ENCODE data around the gene SIPA1L3. TPM values are rescaled to one million over a fixed set of nuclear protein-coding genes. Genes with fewer than 3 reads are reported as not detected.

Gene SIPA1L3
- total and polyA plus RNA-seq, 2 donors from 2014 or later = 5.8 to 61.7 TPM

- DNase-seq (no peak), FAIRE-seq (no peak)
- Histone ChIP-seq H3K4me3 (ENCODE audit: low read length in 3 of 3) (no peak overlapping the region), H3K27me3 (ENCODE audit: control insufficient read depth, insufficient read depth, low read length) (no peaks in the 10 kb centered on the region), H3K27ac (ENCODE audit: low read depth in 2 of 2, low read length in 2 of 2) (no peak overlapping the region), H3K36me3 (ENCODE audit: control insufficient read depth in 2 of 3, insufficient read depth in 3 of 3, low read length in 3 of 3) (peaks cover 0 to 12% (median 6%) of the 10 kb centered on the region in 3 donors), H3K4me1 (ENCODE audit: control insufficient read depth in 2 of 3, insufficient read depth in 2 of 3, low read depth in 1 of 3, low read length in 3 of 3) (no peaks in the 10 kb centered on the region), H3K9me3 (ENCODE audit: control insufficient read depth in 2 of 3, insufficient read depth in 1 of 3, low read length in 3 of 3) (no peaks in the 10 kb centered on the region), H3K9ac (ENCODE audit: low read length in 3 of 3) (no peak overlapping the region)
- TF ChIP-seq CTCF (IDR thresholded peaks at IDR 0.05; ENCODE audit: borderline replicate concordance, extremely low read depth, insufficient read depth) = no peak
- intact Hi-C loops (cut with DNase I) = no loop called here
Measured at GRCh38 chr19:38152461-38153379, 245.7 kb downstream of the SIPA1L3 start.

- intact Hi-C loops (cut with DNase I) = no loop called here
Measured at GRCh38 chr19:38155453-38155852, 248.4 kb downstream of the SIPA1L3 start.

GRCh38 chr19:38158730-38159129 is 251.7 kb downstream of the SIPA1L3 start:
- intact Hi-C loops (cut with DNase I) = no loop called here
- H3K27me3 ChIP-seq (ENCODE audit: control insufficient read depth, insufficient read depth, low read length) = no peaks in the 10 kb centered on the region
- no peaks in the 10 kb centered on the region for H3K4me1 ChIP-seq (ENCODE audit: control insufficient read depth in 2 of 3, insufficient read depth in 2 of 3, low read depth in 1 of 3, low read length in 3 of 3)
- DNase-seq (no peak), FAIRE-seq (no peak)
- TF ChIP-seq CTCF (IDR thresholded peaks at IDR 0.05; ENCODE audit: borderline replicate concordance, extremely low read depth, insufficient read depth) = no peak
- H3K36me3 ChIP-seq (ENCODE audit: control insufficient read depth in 2 of 3, insufficient read depth in 3 of 3, low read length in 3 of 3) = peaks cover 3 to 12% (median 9%) of the 10 kb centered on the region in 3 donors
- H3K27ac ChIP-seq (ENCODE audit: low read depth in 2 of 2, low read length in 2 of 2) = no peak overlapping the region
- H3K9me3 ChIP-seq (ENCODE audit: control insufficient read depth in 2 of 3, insufficient read depth in 1 of 3, low read length in 3 of 3) = peaks cover 0 to 7% (median 0%) of the 10 kb centered on the region in 3 donors
- no peak overlapping the region for H3K9ac ChIP-seq (ENCODE audit: low read length in 3 of 3)
- no peak overlapping the region for H3K4me3 ChIP-seq (ENCODE audit: low read length in 3 of 3)

More at GRCh38 chr19:38155453-38155852, 248.4 kb downstream of the SIPA1L3 start:
- no peak for TF ChIP-seq CTCF (IDR thresholded peaks at IDR 0.05; ENCODE audit: borderline replicate concordance, extremely low read depth, insufficient read depth)
- Histone ChIP-seq H3K4me3 (ENCODE audit: low read length in 3 of 3) (no peak overlapping the region), H3K4me1 (ENCODE audit: control insufficient read depth in 2 of 3, insufficient read depth in 2 of 3, low read depth in 1 of 3, low read length in 3 of 3) (no peaks in the 10 kb centered on the region), H3K36me3 (ENCODE audit: control insufficient read depth in 2 of 3, insufficient read depth in 3 of 3, low read length in 3 of 3) (peaks cover 0 to 12% (median 6%) of the 10 kb centered on the region in 3 donors), H3K9me3 (ENCODE audit: control insufficient read depth in 2 of 3, insufficient read depth in 1 of 3, low read length in 3 of 3) (no peaks in the 10 kb centered on the region), H3K27ac (ENCODE audit: low read depth in 2 of 2, low read length in 2 of 2) (no peak overlapping the region), H3K9ac (ENCODE audit: low read length in 3 of 3) (no peak overlapping the region), H3K27me3 (ENCODE audit: control insufficient read depth, insufficient read depth, low read length) (no peaks in the 10 kb centered on the region)
- FAIRE-seq (no peak), DNase-seq (no peak)
